NCI-H460 (cell line): Measurements from ENCODE around the gene KRTAP5-8. TPM values are rescaled to one million over a fixed set of nuclear protein-coding genes. Genes with fewer than 3 reads are reported as not detected.
"Not testable (repeated sequence)": the region's sequence is repeated elsewhere in the genome, so short reads cannot be mapped to it uniquely, and the experiment has no call there.

ENCODE experiments used
- DNase-seq: peaks from one replicate; pipeline ENCODE4 v3.0.0-alpha.2; 2016; ENCODE audit warnings: low read depth; ENCODE audit errors: extremely low read depth
- small RNA-seq, 2 experiments: library from RNA; depleted of rRNA; stranded (forward); fragments of <200 nt; gene quantifications; one replicate each; pipeline ENCODE3, GENCODE V24; 2014
- total RNA-seq: library from RNA; depleted of rRNA; stranded (reverse); fragments of >200 nt; shearing (Covaris generic); gene quantifications from 2 replicates; pipeline ENCODE4 v1.2.3, GENCODE V29; 2014; rRNA removed

Gene KRTAP5-8
- total RNA-seq, 1 experiment from 2014 or later: not detected

DNA sequence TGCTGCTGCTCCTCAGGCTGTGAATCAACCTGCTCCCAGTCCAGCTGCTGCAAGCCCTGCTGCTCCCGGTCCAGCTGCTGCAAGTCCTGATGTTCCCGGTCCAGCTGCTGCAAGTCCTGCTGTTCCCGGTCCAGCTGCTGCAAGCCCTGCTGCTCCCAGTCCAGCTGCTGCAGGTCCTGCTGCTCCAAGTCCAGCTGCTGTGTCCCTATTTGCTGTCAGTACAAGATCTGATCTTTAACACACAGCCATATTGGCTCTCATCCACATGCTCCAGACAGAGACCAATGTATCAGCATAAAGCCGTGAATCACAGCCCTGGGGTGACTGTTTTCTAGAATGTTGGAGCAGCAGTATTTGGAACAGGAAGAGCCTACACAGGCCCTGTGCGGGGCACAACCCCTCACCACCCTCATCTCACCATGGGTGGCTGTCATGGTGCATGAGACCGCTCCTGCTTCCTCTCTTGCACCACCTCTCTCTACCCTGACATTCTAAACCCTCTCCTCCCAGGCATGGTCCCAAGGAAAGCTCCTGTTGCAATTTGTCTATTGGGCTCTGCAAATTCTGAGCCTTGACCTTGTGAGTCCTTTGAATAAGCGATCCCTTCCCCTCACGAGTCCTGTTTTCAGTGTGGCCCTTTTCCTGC is 31.0 kb downstream of the KRTAP5-8 start:
- DNase-seq: no peak

DNA sequence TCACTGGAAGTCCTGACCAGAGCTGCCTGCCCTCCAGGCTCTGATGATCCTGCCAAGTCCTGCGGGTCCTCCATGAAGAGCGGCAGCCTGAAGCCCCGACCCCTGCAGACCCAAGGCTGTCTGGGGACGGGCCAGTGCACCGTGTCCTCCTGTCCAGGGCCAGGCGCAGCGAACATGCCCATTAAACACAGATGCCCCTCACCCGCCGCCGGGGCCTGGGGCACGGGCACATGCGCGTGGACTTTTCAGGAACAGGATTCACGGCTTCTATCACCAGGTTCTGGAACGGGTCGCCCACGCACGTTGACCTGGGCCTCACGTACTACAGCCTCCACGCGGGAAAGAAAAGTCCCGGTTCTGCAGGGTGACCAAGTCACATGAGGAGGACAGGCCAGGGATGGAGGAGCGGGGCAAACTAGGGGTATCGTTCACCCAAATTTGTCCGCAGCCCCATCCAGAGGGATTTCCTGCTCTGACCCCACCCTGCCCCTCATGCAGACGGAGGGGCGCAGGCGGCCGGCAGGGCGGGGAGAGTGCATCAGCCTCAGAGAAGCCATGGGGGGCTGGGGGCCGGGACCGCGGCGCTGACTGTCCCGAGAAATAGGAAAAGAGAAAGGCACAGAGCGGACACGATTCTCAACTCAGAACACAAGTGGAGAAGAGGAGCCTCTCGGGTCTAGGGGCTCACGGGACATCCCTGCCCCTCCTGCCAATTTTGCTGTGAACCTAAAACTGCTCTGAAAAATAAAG is 33.5 kb downstream of the KRTAP5-8 start:
- not testable (repeated sequence) for DNase-seq

GRCh38 chr11:71572811-71573210 is 35.0 kb downstream of the KRTAP5-8 start:
- peak; percentile 16 for DNase-seq

GRCh38 chr11:71574418-71574817 is 36.6 kb downstream of the KRTAP5-8 start:
- DNase-seq: no peak

GRCh38 chr11:71575723-71576424 is 38.0 kb downstream of the KRTAP5-8 start:
- DNase-seq: no peak

- DNase-seq: not testable (repeated sequence)
Observed at GRCh38 chr11:71576688-71577465, 39.1 kb downstream of the KRTAP5-8 start.

- DNase-seq: no peak
Observed at GRCh38 chr11:71577469-71578004, 39.7 kb downstream of the KRTAP5-8 start.

DNA sequence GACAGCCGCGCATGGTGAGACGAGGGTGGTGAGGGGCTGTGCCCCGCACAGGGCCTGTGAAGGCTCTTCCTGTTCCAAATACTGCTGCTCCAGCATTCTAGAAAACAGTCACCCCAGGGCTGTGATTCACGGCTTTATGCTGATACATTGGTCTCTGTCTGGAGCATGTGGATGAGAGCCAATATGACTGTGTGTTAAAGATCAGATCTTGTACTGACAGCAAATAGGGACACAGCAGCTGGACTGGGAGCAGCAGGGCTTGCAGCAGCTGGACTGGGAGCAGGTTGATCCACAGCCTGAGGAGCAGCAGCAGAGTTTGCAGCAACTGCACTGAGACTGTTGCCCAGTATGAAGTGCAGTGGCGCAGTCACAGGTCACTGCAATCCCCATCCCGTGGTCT is 41.7 kb downstream of the KRTAP5-8 start:
- DNase-seq: not testable (repeated sequence)

GRCh38 chr11:71580057-71581003 is 42.5 kb downstream of the KRTAP5-8 start:
- peak; percentile 39 for DNase-seq

DNA sequence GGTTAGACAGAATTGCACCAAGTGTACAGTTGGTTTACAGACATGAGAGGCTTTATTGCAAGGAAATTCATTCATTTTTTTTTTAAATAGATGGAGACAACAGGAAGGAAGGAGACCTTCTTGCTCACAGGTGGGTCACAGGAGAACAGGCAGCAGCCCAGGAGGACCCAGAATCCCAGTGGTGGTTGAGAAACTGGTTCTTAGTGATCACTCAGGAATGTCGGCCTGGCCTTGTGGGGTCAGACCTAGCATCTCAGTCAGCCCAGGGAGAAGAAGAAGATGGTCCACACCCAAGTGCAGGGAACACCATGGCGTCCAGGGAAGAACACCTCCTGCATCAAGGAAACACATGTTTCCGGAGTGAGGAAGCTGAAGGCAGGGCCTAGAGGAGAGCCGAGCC is 44.0 kb downstream of the KRTAP5-8 start:
- DNase-seq: no peak

DNA sequence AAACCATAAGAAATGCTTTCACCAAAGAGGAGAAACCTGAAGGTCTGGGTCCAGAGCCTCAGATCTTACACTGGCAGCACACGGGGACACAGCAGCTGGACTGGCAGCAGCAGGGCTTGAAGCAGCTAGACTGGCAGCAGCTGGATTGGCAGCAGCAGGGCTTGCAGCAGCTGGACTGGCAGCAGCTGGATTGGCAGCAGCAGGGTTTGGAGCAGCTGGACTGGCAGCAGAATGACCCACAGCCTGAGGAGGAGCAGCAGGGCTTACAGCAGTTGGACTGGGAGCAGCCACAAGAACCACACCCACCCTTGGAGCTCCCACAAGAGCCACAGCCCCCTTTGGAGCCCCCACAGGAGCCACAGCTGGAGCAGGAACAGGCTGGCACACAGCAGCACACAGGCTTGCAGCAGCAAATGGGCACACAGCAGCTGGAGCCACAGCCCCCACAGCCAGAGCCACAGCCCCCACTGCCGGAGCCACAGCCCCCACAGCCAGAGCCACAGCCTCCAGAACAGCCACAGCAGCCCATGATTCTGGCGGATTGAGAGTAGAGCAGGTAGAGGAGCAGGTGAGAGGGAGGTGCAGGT is 44.6 kb downstream of the KRTAP5-8 start, which contains the start of gene KRTAP5-11:
KRTAP5-11 (minus strand) TSS at position 567 of the 587 bp plus-strand sequence; CDS start at position 529, 38 bp downstream.
- no peak for DNase-seq

GRCh38 chr11:71582969-71583368 is 45.1 kb downstream of the KRTAP5-8 start:
- not testable (repeated sequence) for DNase-seq

GRCh38 chr11:71585673-71586072 is 47.8 kb downstream of the KRTAP5-8 start:
- not testable (repeated sequence) for DNase-seq

DNA sequence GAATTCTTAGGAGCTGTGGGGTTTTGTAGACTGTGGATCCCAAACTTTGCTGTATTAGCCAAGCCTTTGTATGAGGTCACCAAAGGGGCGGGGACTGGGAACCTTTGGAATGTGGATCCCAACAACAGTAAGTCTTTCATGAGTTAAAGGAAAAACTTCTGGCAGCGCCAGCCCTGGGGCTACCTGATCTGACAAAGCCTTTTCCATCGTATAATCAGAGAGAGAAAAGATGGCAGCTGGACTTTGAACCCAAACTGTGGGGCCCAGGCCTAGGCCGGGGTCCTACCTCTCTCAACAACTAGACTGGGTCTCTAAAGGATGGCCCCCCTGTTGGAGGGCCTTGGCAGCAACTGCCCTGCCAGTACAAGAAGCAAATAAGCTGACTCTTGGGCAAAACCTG is 50.5 kb downstream of the KRTAP5-8 start:
- not testable (repeated sequence) for DNase-seq

Small RNA genes within 50 kb of the gene (small RNA-seq; reads per million reads assigned to genes)
- 0 reads per million in 2 experiments for gene AP000867.1
- gene KRTAP5-14P: 0 reads per million in 2 experiments

Other genes starting within 250 kb of the KRTAP5-8 start
- gene DHCR7, start 89.6 kb upstream of the KRTAP5-8 start, total RNA-seq: 33.6 and 37.0 TPM in 2 replicates
- 41.9 and 54.3 TPM in 2 replicates for gene NADSYN1, start 84.8 kb upstream of the KRTAP5-8 start, total RNA-seq
- gene KRTAP5-7, start 10.8 kb upstream of the KRTAP5-8 start, total RNA-seq: not detected in 2 replicates
- not detected in 2 replicates for gene KRTAP5-9, start 10.4 kb downstream of the KRTAP5-8 start, total RNA-seq
- not detected in 2 replicates for gene KRTAP5-10, start 27.5 kb downstream of the KRTAP5-8 start, total RNA-seq
- not detected in 2 replicates for gene KRTAP5-11, start 44.9 kb downstream of the KRTAP5-8 start, total RNA-seq